NCI-H1930 (cell line): ENCODE results near the gene LYVE1.

Experiments used
- DNase-seq, 2 experiments: peaks; one replicate each; lab custom pipeline; 2025; lab: John Stamatoyannopoulos, UW

The LYVE1 gene

DNA sequence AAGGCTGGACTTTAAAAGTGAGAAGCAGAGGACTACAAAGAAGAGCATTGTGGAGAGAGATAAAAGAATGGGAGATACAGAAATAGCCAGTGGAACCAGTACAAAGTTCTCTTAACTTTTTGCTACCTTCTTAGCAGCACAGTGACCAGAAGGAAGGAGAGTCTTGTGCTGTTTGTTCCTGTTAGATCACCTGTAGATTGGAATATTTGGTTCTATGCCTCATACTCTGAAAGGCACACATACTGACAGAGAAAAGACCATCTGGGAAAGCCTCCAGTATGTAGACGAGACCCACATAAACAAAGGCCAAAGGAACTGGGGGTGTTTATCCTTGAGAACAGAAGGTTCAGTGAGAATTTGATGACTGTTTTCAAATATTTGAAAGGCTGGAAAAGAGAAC is 46.2 kb downstream of the LYVE1 start:
- DNase-seq = no peak

GRCh38 chr11:10520562-10520961 is 47.9 kb downstream of the LYVE1 start:
- no peak for DNase-seq

- no peak for DNase-seq
Measured at GRCh38 chr11:10519630-10520029, 48.8 kb downstream of the LYVE1 start.

DNA sequence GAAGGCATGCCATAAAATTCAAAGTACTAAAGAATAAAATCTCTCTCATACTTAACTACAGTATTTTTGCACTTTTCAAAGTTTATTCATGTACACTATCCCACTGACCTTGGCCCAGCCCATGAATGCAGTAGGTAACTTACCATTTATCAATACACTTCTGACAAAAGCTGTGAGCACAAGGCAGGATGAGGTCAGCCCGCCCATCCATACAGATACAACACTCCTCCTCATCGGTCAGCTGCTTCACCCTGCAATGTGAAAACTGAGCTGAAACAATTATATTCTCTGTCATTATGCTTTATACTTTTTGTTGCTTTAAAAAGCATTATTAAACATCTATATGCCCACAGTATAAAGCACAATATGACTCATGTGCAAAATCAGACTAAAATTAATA is 49.6 kb downstream of the LYVE1 start:
- DNase-seq = no peak

GRCh38 chr11:10518123-10518522 is 50.3 kb downstream of the LYVE1 start:
- no peak for DNase-seq

- no peak for DNase-seq
Measured at GRCh38 chr11:10515418-10515817, 53.0 kb downstream of the LYVE1 start.

DNA sequence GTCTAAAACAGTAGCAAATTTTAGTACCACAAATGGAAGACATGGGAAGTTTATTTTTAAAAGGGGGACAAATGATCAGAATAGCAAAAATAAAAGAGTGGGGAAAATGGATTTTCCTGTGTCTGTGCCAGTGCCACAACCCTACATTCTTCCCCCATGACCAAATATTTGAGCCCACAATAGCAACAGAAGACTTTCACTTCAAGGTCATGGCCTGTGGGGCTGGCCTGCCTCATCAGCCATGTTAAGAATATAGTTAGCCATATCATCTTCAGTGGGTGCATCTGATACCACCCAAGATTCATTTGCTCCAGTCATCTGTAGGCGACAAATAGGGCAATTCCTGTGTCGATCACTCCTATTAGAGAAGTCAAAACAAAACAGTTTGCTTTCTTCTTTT is 53.8 kb downstream of the LYVE1 start:
- no peak for DNase-seq

DNA sequence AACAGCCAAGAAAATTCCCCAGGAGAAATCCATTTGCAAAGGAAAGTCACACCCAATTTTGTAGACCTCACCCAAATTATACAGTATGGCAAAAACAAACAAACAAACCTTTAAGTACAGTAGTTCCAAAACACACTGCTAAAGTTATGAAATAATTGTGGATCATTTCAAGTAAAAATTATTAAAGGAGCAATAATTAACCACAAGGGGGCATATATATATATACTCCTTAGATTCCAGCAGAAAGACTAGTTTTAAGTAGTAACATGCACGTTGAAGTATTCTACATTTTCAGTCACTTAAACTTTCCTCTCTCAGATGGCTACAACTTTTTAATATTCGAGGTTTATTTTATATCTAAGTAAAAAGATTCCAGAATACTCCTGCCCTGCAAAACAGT is 54.3 kb downstream of the LYVE1 start:
- no peak for DNase-seq

DNA sequence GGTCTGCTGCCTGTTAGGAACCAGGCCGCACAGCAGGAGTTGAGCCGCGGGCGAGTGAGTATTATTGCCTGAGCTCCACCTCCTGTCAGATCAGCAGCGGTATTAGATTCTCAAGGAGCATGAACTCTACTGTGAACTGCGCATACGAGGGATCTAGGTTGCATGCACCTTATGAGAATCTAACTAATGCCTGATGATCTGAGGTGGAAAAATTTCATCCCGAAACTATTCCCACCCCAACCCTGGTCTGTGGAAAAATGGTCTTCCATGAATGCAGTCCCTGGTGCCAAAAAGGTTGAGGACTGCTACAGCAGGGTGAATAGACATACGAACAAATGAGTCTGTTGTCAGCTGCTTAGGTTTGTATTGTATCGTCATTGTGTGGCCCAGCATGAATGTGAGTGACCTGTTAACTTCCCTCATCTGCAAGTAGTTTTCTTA is 57.3 kb downstream of the LYVE1 start:
- no peak for DNase-seq
